Liver (tissue), 3 donors: ENCODE results near the gene PIK3R3.

Source experiments
- ATF3 ChIP-seq: IDR thresholded peaks from 2 replicates; pipeline ENCODE4 v1.6.1; 2016; ENCODE audit warnings: antibody characterized with exemption
- CTCF ChIP-seq: fragments of 150-350 bp; IDR thresholded peaks from 2 replicates; pipeline ENCODE4 v1.5.1; 2017; ENCODE audit warnings: improper control_type of control experiment, low read depth, low read length; ENCODE audit not compliant: missing input control
- FOXA1 ChIP-seq: IDR thresholded peaks from 2 replicates; pipeline ENCODE4 v1.6.1; 2016; ENCODE audit warnings: antibody characterized with exemption
- HNF4A ChIP-seq, 2 donors: conservative IDR thresholded peaks; 2 replicates each; pipeline ENCODE4 v1.6.1; 2016; ENCODE audit warnings: antibody characterized with exemption in 2 of 2, mild to moderate bottlenecking in 2 of 2
- JUND ChIP-seq, 2 donors: IDR thresholded peaks; 2 replicates each; pipeline ENCODE4 v1.6.1; 2016; ENCODE audit warnings: antibody characterized with exemption in 2 of 2
- NR2F2 ChIP-seq: IDR thresholded peaks from 2 replicates; pipeline ENCODE4 v1.6.1; 2016; ENCODE audit warnings: antibody characterized with exemption
- REST ChIP-seq: IDR thresholded peaks from 2 replicates; pipeline ENCODE4 v1.6.1; 2016; ENCODE audit warnings: antibody characterized with exemption, mild to moderate bottlenecking
- RXRA ChIP-seq, 2 donors: IDR thresholded peaks; 2 replicates each; pipeline ENCODE4 v1.6.1; 2017 to 2018; ENCODE audit warnings: antibody characterized with exemption in 2 of 2, mild to moderate bottlenecking in 1 of 2
- YY1 ChIP-seq: IDR thresholded peaks from 2 replicates; pipeline ENCODE4 v1.6.1; 2016; ENCODE audit warnings: antibody characterized with exemption, mild to moderate bottlenecking
- TF ChIP-seq, protein P1 (sequence below): IDR thresholded peaks from 2 replicates; pipeline ENCODE4 v1.6.1; 2016; ENCODE audit warnings: antibody characterized with exemption
- donor health status: healthy.
- donor health status: healthy.

GRCh38 chr1:46080257-46080656 lies 52.2 kb downstream of the PIK3R3 start:
- TF ChIP-seq ATF3 (no peak), FOXA1 (no peak), CTCF (no peak), JUND (IDR thresholded peaks at IDR 0.05) (no peak), RXRA (IDR thresholded peaks at IDR 0.05) (no peak), REST (no peak), YY1 (no peak), HNF4A (conservative IDR thresholded peaks at IDR 0.05) (no peak), NR2F2 (no peak)
- TF ChIP-seq, protein P1, sequence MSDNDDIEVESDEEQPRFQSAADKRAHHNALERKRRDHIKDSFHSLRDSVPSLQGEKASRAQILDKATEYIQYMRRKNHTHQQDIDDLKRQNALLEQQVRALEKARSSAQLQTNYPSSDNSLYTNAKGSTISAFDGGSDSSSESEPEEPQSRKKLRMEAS = no peak
